Thoracic aorta (tissue), 2 donors: Measurements from ENCODE around the gene CAMKMT. TPM values are rescaled to one million over a fixed set of nuclear protein-coding genes. Genes with fewer than 3 reads are reported as not detected.

Experiments
- ATAC-seq: fragments of 150-250 bp; one replicate; pipeline ENCODE4 v1.8.0; 2017; ENCODE audit warnings: low read depth; ENCODE audit not compliant: insufficient number of reproducible peaks, low FRiP score
- DNase-seq: peaks from one replicate; pipeline ENCODE4 v3.0.0-alpha.2; 2020; ENCODE audit warnings: low spot score
- H3K27ac ChIP-seq, 2 donors: fragments of 200-600 bp; sonication (generic); 1 replicate in 1 of 2; 2 replicates in 1 of 2; pipeline ENCODE4 v1.5.1; 2016; ENCODE audit warnings: mild to moderate bottlenecking in 2 of 2, moderate library complexity in 2 of 2
- H3K27me3 ChIP-seq: fragments of 200-600 bp; sonication (generic); replicated peaks from 2 replicates; pipeline ENCODE4 v1.6.0; 2016; ENCODE audit warnings: mild to moderate bottlenecking; ENCODE audit not compliant: insufficient read depth
- H3K36me3 ChIP-seq: fragments of 200-600 bp; sonication (generic); one replicate; pipeline ENCODE4 v1.5.1; 2016
- H3K4me1 ChIP-seq, 2 donors: fragments of 200-600 bp; sonication (generic); 1 replicate in 1 of 2; 2 replicates in 1 of 2; pipeline versions ENCODE4 v1.5.1 to v1.6.0; 2016; ENCODE audit warnings: low read depth in 2 of 2, mild to moderate bottlenecking in 1 of 2; ENCODE audit not compliant: control insufficient read depth in 1 of 2
- H3K4me3 ChIP-seq: fragments of 200-600 bp; sonication (generic); 2 replicates; pipeline ENCODE4 v1.5.1; 2016; ENCODE audit warnings: mild to moderate bottlenecking
- H3K9me3 ChIP-seq: fragments of 200-600 bp; sonication (generic); 2 replicates; pipeline ENCODE4 v1.5.1; 2016
- total RNA-seq, 2 donors: library from RNA; depleted of rRNA; stranded (reverse); fragments of >200 nt; gene quantifications; one replicate each; pipeline versions ENCODE4 v1.1.0 to v1.2.3, GENCODE V29; 2016
- TF ChIP-seq, protein P1 (sequence below): fragments of 200-600 bp; sonication (generic); IDR thresholded peaks from one replicate; pipeline ENCODE4 v1.5.1; 2019; ENCODE audit warnings: antibody characterized with exemption

The CAMKMT gene
- total RNA-seq, 2 donors from 2014 or later = 4.7 to 11.6 TPM

DNA sequence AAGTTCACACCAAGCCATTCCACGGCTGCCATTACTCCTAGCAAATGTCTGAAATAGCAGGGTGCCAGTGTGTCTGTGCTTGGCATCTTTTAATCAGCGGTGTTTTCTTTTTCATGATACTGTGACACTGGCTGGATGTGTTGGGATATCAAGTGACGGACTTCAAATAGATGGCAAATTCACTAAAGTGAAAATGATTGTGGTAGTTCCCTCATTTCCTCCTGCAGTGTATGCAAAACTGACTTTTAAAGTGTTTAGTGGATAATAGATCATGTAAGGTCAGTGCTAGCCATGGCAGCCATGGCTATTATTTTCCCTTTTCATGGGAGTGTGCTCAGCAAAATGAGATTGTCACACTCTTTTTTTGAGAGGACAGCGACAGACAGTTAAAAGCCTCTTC is 318.2 kb downstream of the CAMKMT start:
- DNase-seq = no peak
- TF ChIP-seq, protein P1, sequence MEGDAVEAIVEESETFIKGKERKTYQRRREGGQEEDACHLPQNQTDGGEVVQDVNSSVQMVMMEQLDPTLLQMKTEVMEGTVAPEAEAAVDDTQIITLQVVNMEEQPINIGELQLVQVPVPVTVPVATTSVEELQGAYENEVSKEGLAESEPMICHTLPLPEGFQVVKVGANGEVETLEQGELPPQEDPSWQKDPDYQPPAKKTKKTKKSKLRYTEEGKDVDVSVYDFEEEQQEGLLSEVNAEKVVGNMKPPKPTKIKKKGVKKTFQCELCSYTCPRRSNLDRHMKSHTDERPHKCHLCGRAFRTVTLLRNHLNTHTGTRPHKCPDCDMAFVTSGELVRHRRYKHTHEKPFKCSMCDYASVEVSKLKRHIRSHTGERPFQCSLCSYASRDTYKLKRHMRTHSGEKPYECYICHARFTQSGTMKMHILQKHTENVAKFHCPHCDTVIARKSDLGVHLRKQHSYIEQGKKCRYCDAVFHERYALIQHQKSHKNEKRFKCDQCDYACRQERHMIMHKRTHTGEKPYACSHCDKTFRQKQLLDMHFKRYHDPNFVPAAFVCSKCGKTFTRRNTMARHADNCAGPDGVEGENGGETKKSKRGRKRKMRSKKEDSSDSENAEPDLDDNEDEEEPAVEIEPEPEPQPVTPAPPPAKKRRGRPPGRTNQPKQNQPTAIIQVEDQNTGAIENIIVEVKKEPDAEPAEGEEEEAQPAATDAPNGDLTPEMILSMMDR = no peak
- Histone ChIP-seq H3K4me1 (no peaks in the 10 kb centered on the region), H3K4me3 (no peak overlapping the region), H3K27me3 (no peaks in the 10 kb centered on the region), H3K27ac (no peak overlapping the region), H3K9me3 (no peaks in the 10 kb centered on the region), H3K36me3 (no peaks in the 10 kb centered on the region)
- ATAC-seq = no peak

DNA sequence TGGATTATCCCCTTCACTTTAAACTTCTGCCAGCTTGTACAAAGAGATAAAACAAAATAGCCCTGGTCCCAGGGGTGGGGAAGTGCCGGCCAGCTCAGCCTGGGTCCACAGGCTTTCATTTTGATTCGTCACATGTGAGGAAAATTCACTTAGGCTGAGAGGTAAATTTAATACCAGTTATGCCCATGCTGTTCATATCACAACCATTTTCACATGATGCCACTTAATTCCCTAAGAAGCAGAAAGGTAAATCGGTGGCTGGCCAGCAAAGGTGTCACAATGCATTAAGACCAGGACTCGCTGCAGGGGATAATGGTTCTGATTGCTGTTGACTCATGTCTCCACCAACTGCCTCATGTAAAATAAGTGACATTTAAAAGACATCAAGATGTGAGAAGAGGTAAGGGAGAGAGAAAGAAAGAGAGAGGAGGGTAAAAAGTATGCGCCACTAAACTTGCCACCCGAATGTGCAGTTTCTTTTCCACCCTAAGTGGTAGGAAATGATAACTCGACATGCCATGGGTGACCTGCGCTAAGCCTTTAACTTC is 318.8 kb downstream of the CAMKMT start:
- TF ChIP-seq, protein P1 = no peak
- Histone ChIP-seq H3K36me3 (no peaks in the 10 kb centered on the region), H3K4me1 (no peaks in the 10 kb centered on the region), H3K27ac (no peak overlapping the region), H3K4me3 (no peak overlapping the region), H3K9me3 (no peaks in the 10 kb centered on the region), H3K27me3 (no peaks in the 10 kb centered on the region)
- DNase-seq (no peak), ATAC-seq (no peak)

- Histone ChIP-seq H3K36me3 (no peaks in the 10 kb centered on the region), H3K27ac (no peak overlapping the region), H3K27me3 (no peaks in the 10 kb centered on the region), H3K4me1 (no peaks in the 10 kb centered on the region), H3K4me3 (no peak overlapping the region), H3K9me3 (no peaks in the 10 kb centered on the region)
- ATAC-seq (no peak), DNase-seq (no peak)
- TF ChIP-seq, protein P1 = no peak
Observed at GRCh38 chr2:44680983-44681531, 319.3 kb downstream of the CAMKMT start.

- ATAC-seq (no peak), DNase-seq (no peak)
- H3K27ac ChIP-seq = no peak overlapping the region
- no peak overlapping the region for H3K4me3 ChIP-seq
- no peaks in the 10 kb centered on the region for H3K36me3 ChIP-seq
- TF ChIP-seq, protein P1 = no peak
- no peaks in the 10 kb centered on the region for H3K27me3 ChIP-seq
- H3K9me3 ChIP-seq = no peaks in the 10 kb centered on the region
- H3K4me1 ChIP-seq = no peaks in the 10 kb centered on the region
Observed at GRCh38 chr2:44682459-44682858, 320.7 kb downstream of the CAMKMT start.

DNA sequence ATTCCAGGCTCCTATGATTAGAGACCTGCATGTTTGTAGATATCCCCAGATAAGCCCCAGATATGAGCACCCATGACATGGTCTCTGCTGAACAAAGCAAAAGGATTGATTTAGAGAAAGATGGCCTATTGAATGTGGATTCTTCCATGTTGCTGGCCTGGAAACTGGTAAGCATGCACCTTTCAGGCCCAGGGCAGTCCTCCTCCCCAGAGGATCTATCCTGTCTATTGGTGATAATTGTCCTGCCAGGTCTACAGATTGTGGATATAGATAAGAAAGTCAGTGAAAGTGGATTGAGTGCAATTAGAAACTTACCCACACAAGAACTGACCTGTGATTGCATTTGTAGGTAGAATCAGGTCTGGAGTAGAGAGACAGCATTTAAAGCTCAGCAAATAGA is 322.8 kb downstream of the CAMKMT start:
- no peak overlapping the region for H3K27ac ChIP-seq
- DNase-seq = no peak
- H3K4me1 ChIP-seq = no peaks in the 10 kb centered on the region
- H3K27me3 ChIP-seq = no peaks in the 10 kb centered on the region
- no peak overlapping the region for H3K4me3 ChIP-seq
- no peak for ATAC-seq
- no peaks in the 10 kb centered on the region for H3K36me3 ChIP-seq
- no peaks in the 10 kb centered on the region for H3K9me3 ChIP-seq
- TF ChIP-seq, protein P1 = no peak
